OCI-LY3 (cell line): ENCODE data around the gene NCOA5.

Experiments used
- H2AFZ ChIP-seq: fragments of 200-600, 300-600 bp; shearing (Covaris generic); 2 replicates; pipeline ENCODE4 v1.6.0; 2014; ENCODE audit warnings: antibody characterized with exemption, low read depth, low read length
- H3K27ac ChIP-seq: fragments of 200-600, 300-600 bp; sonication (generic); 2 replicates; pipeline ENCODE4 v1.5.1; 2014; ENCODE audit warnings: mild to moderate bottlenecking, low read length, moderate library complexity, mixed read lengths
- H3K27me3 ChIP-seq: fragments of 200-600, 300-600 bp; sonication (generic); 2 replicates; pipeline ENCODE4 v1.6.1; 2014; ENCODE audit warnings: low read depth, low read length, mixed read lengths
- H3K36me3 ChIP-seq: fragments of 200-600, 300-600 bp; sonication (generic); replicated peaks from 2 replicates; pipeline ENCODE3; 2014; ENCODE audit warnings: low read depth, low read length, mixed read lengths
- H3K4me1 ChIP-seq: fragments of 300-600, 200-600 bp; sonication (generic); 2 replicates; pipeline ENCODE4 v1.6.1; 2014; ENCODE audit warnings: low read length, mixed read lengths
- H3K4me2 ChIP-seq: fragments of 200-600, 300-600 bp; sonication (generic); 2 replicates; pipeline ENCODE4 v1.6.1; 2014; ENCODE audit warnings: low read length, mixed read lengths
- H3K4me3 ChIP-seq: fragments of 300-600, 200-600 bp; sonication (generic); 2 replicates; pipeline ENCODE4 v1.5.1; 2014; ENCODE audit warnings: antibody characterized with exemption, mild to moderate bottlenecking, low read length, moderate library complexity
- H3K79me2 ChIP-seq: fragments of 300-600, 200-600 bp; shearing (Covaris generic); 2 replicates; pipeline ENCODE4 v1.6.1; 2014; ENCODE audit warnings: mild to moderate bottlenecking, low read length, mixed read lengths
- H3K9ac ChIP-seq: fragments of 300-600, 200-600 bp; shearing (Covaris generic); 2 replicates; pipeline ENCODE4 v1.6.0; 2014; ENCODE audit warnings: mild to moderate bottlenecking, low read length, moderate library complexity
- H3K9me3 ChIP-seq: fragments of 200-600, 300-600 bp; shearing (Covaris generic); 2 replicates; pipeline ENCODE4 v1.6.1; 2014; ENCODE audit warnings: low read length, mixed read lengths; ENCODE audit not compliant: insufficient read depth
- H4K20me1 ChIP-seq: fragments of 200-600, 300-600 bp; sonication (generic); 2 replicates; pipeline ENCODE4 v1.6.1; 2016; ENCODE audit warnings: low read length, mixed read lengths; ENCODE audit not compliant: insufficient read depth
- CTCF ChIP-seq: fragments of 200-600, 300-600 bp; sonication (generic); IDR thresholded peaks from 2 replicates; pipeline ENCODE4 v1.5.1; 2014; ENCODE audit warnings: antibody characterized with exemption, low read length, low read depth
- EZH2phosphoT487 ChIP-seq: fragments of 200-600 bp; shearing (Covaris generic); IDR thresholded peaks from 2 replicates; pipeline ENCODE4 v1.6.1; 2018; ENCODE audit warnings: antibody characterized with exemption, mixed run types, low read depth

The NCOA5 gene

GRCh38 chr20:46077642-46078305, 12.0 kb downstream of the NCOA5 start:
- Histone ChIP-seq H3K4me3 (no peak overlapping the region), H3K79me2 (peaks cover 85% of the 10 kb centered on the region), H3K9ac (no peak overlapping the region), H3K27ac (no peak overlapping the region), H3K4me2 (no peak overlapping the region), H2AFZ (no peak overlapping the region), H4K20me1 (peaks cover 80% of the 10 kb centered on the region), H3K27me3 (no peaks in the 10 kb centered on the region), H3K4me1 (no peaks in the 10 kb centered on the region; the same call in 1 of the 2 replicates), H3K36me3 (peaks cover 61% of the 10 kb centered on the region), H3K9me3 (no peaks in the 10 kb centered on the region)
- no peak for TF ChIP-seq EZH2phosphoT487
- no peak for TF ChIP-seq CTCF

GRCh38 chr20:46076806-46077205, 13.0 kb downstream of the NCOA5 start:
- H3K4me3 ChIP-seq = no peak overlapping the region
- peaks cover 78% of the 10 kb centered on the region for H4K20me1 ChIP-seq
- no peaks in the 10 kb centered on the region for H3K9me3 ChIP-seq
- peaks cover 83% of the 10 kb centered on the region for H3K79me2 ChIP-seq
- no peak overlapping the region for H3K4me2 ChIP-seq
- H3K36me3 ChIP-seq = peaks cover 64% of the 10 kb centered on the region
- H3K27ac ChIP-seq = no peak overlapping the region
- H3K4me1 ChIP-seq = no peaks in the 10 kb centered on the region
- TF ChIP-seq CTCF (no peak), EZH2phosphoT487 (no peak)
- H3K27me3 ChIP-seq = no peaks in the 10 kb centered on the region
- no peak overlapping the region for H3K9ac ChIP-seq
- H2AFZ ChIP-seq = no peak overlapping the region

GRCh38 chr20:46074006-46074405, 15.8 kb downstream of the NCOA5 start:
- Histone ChIP-seq H3K79me2 (peaks cover 65% of the 10 kb centered on the region), H2AFZ (no peak overlapping the region), H3K27ac (no peak overlapping the region), H3K4me1 (no peaks in the 10 kb centered on the region), H3K36me3 (peaks cover 73% of the 10 kb centered on the region), H3K9ac (no peak overlapping the region), H4K20me1 (peaks cover 53% of the 10 kb centered on the region), H3K4me2 (no peak overlapping the region), H3K4me3 (no peak overlapping the region), H3K9me3 (no peaks in the 10 kb centered on the region), H3K27me3 (no peaks in the 10 kb centered on the region)
- TF ChIP-seq EZH2phosphoT487 = no peak
- no peak for TF ChIP-seq CTCF

GRCh38 chr20:46073443-46073842, 16.3 kb downstream of the NCOA5 start:
- H3K4me3 ChIP-seq = no peak overlapping the region
- H3K9ac ChIP-seq = no peak overlapping the region
- no peak for TF ChIP-seq CTCF
- H3K4me1 ChIP-seq = no peaks in the 10 kb centered on the region
- H3K27me3 ChIP-seq = no peaks in the 10 kb centered on the region
- H3K27ac ChIP-seq = no peak overlapping the region
- peaks cover 47% of the 10 kb centered on the region for H4K20me1 ChIP-seq
- H2AFZ ChIP-seq = no peak overlapping the region
- no peak overlapping the region for H3K4me2 ChIP-seq
- peaks cover 60% of the 10 kb centered on the region for H3K79me2 ChIP-seq
- H3K9me3 ChIP-seq = no peaks in the 10 kb centered on the region
- peaks cover 71% of the 10 kb centered on the region for H3K36me3 ChIP-seq
